GM18499 (cell line): Measurements from ENCODE around the gene PHC2.

Source experiments
- ATAC-seq: cut with Tn5 transposase; IDR thresholded peaks from one replicate; pipeline ENCODE4 v1.9.1; 2021; ENCODE audit warnings: moderate number of reproducible peaks; ENCODE audit not compliant: insufficient read depth, unreplicated experiment

Gene PHC2

GRCh38 chr1:33374336-33375105 is 56.4 kb downstream of the PHC2 start:
- ATAC-seq: no peak

DNA sequence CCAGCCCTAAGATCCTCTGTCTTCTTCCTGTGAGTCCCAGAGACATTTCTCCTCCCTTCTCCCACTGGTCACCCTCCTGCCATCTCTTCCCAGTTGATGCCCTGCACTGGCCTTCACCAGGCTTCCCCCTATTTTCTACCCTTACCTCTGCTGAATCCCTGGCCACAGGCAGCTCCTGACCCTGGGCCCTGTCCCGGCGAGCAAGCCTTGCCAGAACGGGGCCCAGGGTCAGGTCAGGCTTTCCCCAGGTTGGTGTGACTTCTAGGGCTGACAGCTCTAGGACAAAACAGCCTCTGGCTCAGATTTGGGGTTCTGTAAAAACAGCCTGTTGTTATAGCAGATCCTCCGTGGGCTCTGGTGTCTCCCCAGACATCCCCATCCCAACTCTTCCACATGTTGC is 57.3 kb downstream of the PHC2 start:
- no peak for ATAC-seq

DNA sequence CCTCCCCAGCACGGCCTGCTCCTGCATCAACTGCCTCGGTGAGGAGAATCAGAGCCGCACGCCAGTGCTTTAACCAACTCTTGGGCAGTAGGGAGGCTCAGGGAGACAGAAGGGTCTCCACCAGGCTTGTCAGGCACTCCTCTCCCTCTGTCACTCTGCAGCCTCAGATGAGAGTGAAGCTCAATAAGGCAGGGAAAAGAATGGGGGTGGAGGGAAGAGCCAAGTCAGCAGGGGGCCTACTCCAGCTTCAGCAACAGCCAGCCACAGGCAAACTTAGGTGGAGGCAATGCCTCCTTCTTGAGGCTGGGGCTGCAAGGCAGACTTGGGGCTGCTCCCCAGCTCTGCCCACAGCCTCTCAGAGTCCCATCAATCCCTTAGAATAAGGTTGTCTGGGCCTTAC is 58.2 kb downstream of the PHC2 start:
- no peak for ATAC-seq

GRCh38 chr1:33372162-33372561 is 58.7 kb downstream of the PHC2 start:
- ATAC-seq: no peak

- no peak for ATAC-seq
These were observed 59.6 kb downstream of the PHC2 start for GRCh38 chr1:33371334-33371733.

GRCh38 chr1:33370827-33371226 is 60.1 kb downstream of the PHC2 start:
- no peak for ATAC-seq

GRCh38 chr1:33370301-33370700 is 60.6 kb downstream of the PHC2 start:
- no peak for ATAC-seq

DNA sequence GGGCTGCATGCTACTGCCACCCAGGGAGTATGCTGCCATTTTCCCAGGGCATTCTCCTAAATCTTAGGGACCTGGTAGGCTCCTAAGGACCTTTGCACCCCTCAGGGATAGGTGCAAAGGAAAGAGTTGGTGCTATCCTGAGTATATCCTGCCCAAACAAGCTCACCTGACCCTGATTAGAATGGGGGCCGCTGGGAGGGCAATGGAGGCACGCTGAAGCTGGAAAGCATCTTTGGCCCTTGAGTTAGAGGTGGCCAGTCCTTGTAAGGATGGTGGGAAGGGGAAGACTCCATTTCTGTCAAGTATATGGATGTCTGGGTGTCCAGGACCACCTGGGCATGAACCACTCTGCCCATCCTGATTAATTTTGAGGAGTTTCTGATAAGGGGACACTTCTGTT is 61.1 kb downstream of the PHC2 start:
- no peak for ATAC-seq

DNA sequence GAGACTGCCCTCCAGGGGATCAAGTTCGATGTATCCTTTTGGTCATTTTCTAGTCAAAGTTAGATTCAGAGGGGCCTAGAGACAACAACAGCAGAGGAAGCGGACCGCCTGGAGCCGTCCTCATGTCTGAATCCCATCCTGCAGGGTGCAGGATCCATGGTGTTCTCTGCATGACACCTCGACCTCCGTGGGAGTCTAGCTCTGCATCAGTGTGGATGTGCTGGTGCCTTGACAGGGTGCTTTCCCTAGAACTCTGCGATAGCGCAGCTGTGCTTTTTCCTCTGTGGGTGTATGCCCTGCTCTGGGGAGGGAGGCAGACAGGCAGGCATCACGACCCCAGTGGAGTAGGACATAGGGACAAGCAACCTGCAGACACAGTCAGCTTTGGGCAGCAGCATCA is 61.8 kb downstream of the PHC2 start:
- no peak for ATAC-seq

GRCh38 chr1:33368431-33368830 is 62.5 kb downstream of the PHC2 start:
- no peak for ATAC-seq

GRCh38 chr1:33367485-33368405 is 63.1 kb downstream of the PHC2 start:
- ATAC-seq: no peak

DNA sequence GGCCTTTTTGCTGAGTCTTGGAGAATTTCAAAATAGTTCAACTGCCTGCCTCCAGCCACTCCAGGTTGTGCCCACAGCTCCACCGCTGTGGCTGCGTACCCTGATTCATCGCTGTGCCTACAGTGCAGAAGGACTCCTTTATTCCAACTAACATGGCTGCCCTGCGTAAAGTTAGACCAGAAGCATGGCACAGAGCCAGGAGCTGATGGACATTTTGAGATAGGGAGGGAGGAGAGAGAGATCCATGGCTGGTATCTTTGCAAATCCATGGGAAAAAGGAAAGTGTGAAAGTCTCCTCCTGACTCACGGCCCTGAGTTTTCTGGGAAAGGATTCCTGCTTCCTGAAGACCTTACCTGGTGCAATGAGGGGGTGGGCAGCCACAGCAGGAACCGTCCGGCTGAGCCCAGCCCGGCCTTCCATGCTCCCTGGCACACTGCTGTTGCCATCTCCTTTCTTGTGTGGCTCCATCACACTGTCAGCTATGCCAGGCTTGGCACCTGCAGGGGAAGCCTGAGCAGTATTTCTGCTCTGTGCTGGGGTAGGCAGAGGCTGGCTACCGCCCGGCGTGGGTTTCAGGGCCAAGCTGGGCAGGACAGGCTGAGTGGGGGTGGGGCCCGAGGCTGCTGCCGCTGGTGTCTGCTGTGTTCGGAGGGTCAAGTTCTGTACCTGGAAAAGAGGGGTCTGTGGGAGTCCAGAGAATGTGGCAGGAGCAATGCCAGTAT is 64.0 kb downstream of the PHC2 start:
- ATAC-seq: no peak

DNA sequence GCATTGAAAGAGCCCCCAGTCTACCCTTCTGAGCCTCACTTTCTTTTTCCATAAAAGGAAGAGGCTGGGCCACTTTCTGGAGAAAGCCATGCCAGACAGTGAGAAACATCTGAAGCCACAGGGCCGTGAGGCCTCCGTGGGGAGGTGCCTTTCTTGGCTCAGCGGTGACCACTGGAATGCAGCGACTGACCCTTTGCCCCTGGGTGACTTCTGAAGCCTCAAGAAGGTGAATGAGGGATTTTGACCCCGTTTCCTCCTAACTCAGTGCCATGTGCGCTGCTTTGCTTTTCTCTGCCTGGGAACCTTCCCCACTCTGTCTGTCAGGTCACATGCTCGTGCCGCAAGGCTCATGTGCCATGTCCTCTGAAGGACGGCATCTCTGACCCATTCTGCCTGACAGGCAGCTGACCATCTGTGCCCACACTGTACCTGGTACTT is 65.3 kb downstream of the PHC2 start:
- no peak for ATAC-seq

DNA sequence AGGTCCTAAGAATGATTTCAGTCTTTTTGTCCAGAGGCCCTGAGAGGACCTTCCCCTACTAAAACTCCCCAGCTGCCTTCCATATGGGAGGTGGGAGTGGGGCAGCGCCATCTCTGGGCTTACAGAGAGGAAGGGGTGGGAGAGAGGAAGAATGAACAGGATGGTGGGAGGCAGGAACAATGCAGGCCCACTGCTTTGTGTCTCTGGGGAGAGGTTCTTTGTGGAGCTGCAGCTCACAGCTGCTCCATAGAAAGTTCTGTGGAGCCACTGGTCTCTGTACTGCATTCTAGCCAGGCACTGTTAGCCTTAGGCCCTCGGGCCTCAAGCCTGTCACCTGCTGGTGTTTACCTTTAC is 66.4 kb downstream of the PHC2 start:
- ATAC-seq: no peak

- no peak for ATAC-seq
These were observed 67.4 kb downstream of the PHC2 start for GRCh38 chr1:33363470-33363861.

DNA sequence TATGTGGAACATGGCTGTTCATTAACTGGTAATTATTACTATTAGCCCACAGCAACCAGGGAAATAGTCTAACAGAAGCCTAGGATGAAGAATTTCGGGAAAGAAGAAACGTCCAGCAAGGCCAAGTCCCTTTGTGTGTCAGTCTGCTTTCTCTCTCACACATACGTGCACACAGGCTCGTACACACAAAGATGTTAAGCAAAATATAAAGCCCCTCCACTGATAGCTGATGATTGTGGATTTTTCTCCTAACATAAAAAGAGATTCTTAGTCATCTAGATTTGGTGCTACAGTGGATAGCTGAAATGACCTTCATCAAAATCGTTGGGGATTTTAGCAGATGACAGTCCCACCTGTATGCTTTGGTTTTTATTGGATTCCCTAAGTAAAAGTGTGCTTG is 67.9 kb downstream of the PHC2 start:
- ATAC-seq: no peak

DNA sequence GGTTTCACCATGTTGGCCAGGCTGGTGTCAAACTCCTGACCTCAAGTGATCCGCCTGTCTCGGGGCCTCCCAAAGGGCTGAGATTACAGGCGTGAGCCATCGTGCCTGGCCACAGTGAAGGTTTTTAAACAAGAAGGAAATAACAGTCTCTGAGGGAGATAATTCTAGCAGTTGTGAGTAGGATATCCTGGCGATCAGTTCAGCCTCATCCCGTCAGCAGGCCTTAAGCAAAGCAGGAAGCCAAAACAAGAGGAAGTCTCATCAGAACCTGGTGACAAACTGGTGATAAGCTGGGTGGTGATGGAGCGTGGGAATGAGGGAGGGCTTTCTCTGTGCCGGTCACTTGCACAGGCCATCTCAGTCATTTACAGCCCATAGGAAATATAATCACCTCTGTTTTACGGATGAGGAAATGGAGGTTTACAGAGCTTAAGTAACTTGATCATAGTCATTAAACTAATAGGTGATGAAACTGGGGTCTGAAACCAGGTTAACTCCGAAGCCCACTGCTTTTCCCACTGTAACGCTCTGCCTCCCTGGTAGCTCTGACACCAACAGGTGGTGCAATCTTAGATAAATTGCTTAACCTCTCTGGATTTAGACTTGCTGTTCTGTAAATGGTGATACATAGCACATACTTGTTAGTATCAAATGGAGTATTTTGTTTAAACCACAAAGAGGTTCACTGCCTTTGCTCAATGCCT is 69.2 kb downstream of the PHC2 start:
- no peak for ATAC-seq

GRCh38 chr1:33360367-33360766 is 70.5 kb downstream of the PHC2 start:
- no peak for ATAC-seq

DNA sequence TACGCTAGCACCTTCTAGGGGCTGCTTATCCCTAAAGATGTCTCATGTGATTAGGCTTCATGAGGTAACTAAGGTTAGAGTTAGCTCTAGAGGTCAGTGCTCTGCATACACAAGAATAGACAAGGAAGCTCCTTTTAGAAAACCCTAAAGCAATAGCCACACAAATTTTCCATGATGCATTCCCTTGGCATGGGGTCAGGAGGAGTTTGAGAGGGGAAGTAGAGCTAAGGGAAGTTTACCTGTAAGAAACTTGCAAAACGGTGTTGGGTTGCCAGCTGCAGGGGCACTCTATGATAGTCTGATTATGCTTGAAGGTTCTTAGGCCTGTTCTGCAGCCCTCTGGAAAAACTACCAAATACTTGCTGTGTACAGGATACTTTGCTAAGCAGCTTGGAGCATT is 71.0 kb downstream of the PHC2 start:
- no peak for ATAC-seq

DNA sequence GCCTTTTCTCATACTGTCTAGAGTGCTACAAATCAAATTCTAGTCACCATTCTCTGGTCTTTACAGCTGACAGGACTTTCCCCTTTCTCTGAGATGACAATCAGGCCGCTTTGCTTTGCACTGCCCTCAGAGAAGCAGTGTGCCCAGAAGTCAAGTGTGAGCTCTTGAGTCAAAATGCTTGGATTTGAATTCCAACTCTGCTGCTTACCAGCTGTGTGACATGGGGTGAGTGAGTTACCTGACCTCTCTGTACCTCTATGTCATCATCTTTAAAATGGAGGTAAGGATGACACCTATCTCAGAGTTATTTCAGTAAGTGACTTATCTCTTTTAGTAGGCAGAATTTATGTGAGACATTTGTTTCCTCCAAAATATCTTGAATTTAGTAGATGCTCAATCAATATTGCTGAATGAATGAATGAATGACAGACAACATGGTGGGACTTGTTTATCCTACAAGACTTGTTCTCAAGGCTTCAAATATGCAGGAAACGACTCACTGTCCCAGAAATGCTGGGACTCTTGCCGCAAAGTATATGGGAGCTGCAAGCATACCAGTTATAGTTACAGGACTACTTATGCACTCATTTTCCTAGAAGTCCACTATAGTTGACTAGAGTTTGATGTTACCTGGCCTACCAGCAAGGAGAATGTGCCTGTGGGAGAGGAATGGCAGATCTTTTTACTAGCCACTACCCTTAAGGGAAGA is 71.9 kb downstream of the PHC2 start:
- ATAC-seq: no peak
